NB4 (cell line): ENCODE results near the gene ARF4.

Experiments used
- DNase-seq: peaks from one replicate; pipeline ENCODE4 v3.0.0; 2010; ENCODE audit warnings: low read depth
- H3K4me3 ChIP-seq: one replicate; pipeline ENCODE4 v1.5.1; 2011; ENCODE audit warnings: mild to moderate bottlenecking, low read depth, low read length, moderate library complexity
- MYC ChIP-seq: IDR thresholded peaks from 2 replicates; pipeline ENCODE4 v1.6.1; 2011; ENCODE audit warnings: low read depth, low read length
- POLR2A ChIP-seq: IDR thresholded peaks from 2 replicates; pipeline ENCODE4 v1.6.1; 2011; ENCODE audit warnings: mild to moderate bottlenecking; ENCODE audit not compliant: insufficient read length; ENCODE audit errors: extremely low read depth
- TF ChIP-seq, protein P1 (sequence below): IDR thresholded peaks from 2 replicates; pipeline ENCODE4 v1.6.1; 2011; ENCODE audit warnings: low read depth, low read length
- TF ChIP-seq, protein P2 (sequence below): IDR thresholded peaks from one replicate; pipeline ENCODE4 v1.5.1; 2012; ENCODE audit warnings: low read depth, low read length

Gene ARF4

DNA sequence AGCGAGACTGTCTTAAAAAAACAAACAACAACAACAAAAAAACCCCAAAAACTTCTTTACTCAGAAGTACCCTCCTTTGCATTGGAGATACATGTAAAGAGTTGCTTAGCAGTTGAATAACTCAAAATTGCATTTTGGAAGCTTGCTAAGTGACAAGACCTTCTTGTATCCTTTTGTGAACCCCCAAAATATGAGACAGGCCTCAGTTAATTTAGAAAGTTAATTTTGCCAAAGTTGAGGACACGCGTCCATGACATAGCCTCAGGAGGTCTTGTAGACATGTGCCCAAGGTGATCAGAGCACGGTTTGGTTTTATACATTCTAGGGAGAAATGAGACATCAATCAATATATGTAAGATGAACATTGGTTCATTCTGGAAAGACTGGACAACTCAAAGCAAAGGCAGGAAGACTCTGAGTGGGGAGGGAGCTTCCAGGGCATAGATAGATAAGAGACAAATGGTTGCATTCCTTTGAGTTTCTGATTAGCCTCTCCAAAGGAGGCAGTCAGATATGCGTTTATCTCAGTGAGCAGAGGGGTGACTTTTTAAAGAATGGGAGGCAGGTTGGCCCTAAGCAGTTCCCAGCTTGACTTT lies 1.7 kb upstream of the ARF4 start:
- TF ChIP-seq MYC, result no peak
- TF ChIP-seq, protein P1, sequence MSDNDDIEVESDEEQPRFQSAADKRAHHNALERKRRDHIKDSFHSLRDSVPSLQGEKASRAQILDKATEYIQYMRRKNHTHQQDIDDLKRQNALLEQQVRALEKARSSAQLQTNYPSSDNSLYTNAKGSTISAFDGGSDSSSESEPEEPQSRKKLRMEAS, result no peak
- TF ChIP-seq, protein P2, sequence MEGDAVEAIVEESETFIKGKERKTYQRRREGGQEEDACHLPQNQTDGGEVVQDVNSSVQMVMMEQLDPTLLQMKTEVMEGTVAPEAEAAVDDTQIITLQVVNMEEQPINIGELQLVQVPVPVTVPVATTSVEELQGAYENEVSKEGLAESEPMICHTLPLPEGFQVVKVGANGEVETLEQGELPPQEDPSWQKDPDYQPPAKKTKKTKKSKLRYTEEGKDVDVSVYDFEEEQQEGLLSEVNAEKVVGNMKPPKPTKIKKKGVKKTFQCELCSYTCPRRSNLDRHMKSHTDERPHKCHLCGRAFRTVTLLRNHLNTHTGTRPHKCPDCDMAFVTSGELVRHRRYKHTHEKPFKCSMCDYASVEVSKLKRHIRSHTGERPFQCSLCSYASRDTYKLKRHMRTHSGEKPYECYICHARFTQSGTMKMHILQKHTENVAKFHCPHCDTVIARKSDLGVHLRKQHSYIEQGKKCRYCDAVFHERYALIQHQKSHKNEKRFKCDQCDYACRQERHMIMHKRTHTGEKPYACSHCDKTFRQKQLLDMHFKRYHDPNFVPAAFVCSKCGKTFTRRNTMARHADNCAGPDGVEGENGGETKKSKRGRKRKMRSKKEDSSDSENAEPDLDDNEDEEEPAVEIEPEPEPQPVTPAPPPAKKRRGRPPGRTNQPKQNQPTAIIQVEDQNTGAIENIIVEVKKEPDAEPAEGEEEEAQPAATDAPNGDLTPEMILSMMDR, result no peak
- no peak for TF ChIP-seq POLR2A
- peak; percentile 21 for DNase-seq
- peak overlapping the region; percentile 87 for H3K4me3 ChIP-seq

DNA sequence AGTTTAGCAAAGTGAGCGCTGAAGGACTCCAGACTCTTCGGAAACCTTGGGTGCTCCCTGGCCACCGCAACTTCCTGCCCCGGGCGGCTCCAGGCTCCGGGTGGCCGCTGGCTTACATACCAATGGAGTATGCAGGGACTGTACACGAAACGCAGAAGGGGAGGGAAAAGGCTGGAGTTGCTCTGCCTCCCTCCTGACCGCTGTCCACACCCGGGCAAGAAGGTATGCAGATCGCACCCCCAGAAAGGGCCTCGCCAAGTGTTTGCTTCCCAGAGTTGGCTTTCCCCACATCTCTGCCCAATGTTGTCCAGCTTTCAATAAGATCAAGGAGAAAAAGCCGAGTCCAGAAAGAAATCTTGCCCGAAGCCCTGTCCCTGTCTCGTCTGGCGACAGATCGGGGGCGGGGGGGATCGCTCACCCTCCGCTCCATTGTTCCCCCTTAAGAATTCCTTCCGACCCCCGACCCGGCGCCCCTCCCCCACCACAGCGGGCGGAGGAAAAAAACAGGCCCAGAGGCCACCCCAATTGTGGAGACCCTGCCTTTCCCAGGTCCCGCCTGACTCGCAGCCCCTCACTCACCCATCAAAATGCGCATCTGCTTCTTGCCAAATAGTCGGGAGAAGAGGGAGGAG lies 533 bp downstream of the ARF4 start:
- peak overlapping the region; percentile 96 for H3K4me3 ChIP-seq
- TF ChIP-seq, protein P1, result no peak; the same call in 1 of the 2 replicates
- TF ChIP-seq, protein P2, result no peak
- TF ChIP-seq POLR2A (no peak), MYC (no peak)
- peak; percentile 89 for DNase-seq

DNA sequence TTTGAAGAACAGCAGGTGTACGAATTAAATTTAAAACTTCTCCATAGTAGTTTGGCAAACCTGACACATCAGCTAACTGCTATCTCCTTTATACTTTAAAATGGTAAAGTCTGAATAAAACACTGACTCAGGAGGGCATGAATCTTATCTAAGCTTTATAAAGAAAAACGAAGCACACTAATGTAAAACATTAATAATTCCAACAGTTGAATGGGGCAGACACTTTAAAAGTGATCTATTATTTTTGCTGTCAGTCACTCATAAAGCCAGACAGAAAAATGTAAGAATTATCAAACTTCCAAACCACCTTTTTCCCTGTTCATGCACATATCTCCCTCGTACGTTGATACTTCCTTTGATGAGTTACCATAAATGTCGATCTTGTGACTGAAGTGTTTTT lies 2.6 kb downstream of the ARF4 start:
- TF ChIP-seq POLR2A (no peak), MYC (no peak)
- TF ChIP-seq, protein P2, result no peak
- TF ChIP-seq, protein P1, result no peak
- DNase-seq, result no peak
- H3K4me3 ChIP-seq, result peak overlapping the region; percentile 96

DNA sequence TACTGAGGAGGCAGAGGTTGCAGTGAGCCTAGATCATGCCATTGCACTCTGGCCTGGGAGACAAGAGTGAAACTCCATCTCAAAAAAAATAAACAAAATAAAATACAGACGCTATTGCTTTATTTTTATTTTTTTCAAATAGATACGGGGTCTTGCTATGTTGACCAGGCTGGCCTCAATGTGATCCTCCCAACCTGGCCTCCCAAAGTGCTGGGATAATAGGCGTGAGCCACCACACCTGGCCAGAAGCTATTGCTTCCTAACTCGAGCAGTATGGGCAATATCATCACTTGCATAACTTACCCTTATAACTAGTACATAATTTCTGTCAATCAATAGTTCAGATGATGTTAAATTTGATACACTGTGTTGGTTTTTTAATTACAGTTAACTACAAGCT lies 3.0 kb downstream of the ARF4 start:
- DNase-seq, result no peak
- no peak for TF ChIP-seq POLR2A
- TF ChIP-seq, protein P2, result no peak
- no peak for TF ChIP-seq MYC
- TF ChIP-seq, protein P1, result no peak
- peak overlapping the region; percentile 96 for H3K4me3 ChIP-seq

DNA sequence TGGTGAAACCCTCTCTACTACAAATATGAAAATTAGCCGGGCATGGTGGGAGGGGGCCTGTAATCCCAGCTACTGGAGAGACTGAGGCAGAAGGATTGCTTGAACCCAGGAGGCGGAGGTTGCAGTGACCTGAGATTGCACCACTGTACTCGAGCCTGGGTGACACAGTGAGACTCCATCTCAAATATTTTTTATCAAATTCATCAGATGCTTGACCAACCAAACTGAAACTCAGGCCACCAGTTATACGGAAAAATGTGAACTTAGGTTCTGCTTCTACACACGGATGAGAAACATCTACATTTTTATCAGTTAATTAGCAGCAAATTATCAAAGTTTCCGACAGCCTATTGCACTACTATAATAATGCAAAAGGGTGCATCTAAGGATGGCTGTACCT lies 4.8 kb downstream of the ARF4 start:
- TF ChIP-seq, protein P1, result no peak
- TF ChIP-seq MYC (no peak), POLR2A (no peak)
- TF ChIP-seq, protein P2, result no peak
- no peak for DNase-seq
- H3K4me3 ChIP-seq, result no peak overlapping the region
